ENCODE results near the gene C19orf38. TPM values are rescaled to one million over a fixed set of nuclear protein-coding genes. Genes with fewer than 3 reads are reported as not detected.
"Not testable (repeated sequence)": the region's sequence is repeated elsewhere in the genome, so short reads cannot be mapped to it uniquely, and the experiment has no call there.

Gene C19orf38
- total and polyA plus RNA-seq, 4 experiments from 2014 or later, result 0.21 to 0.49 (median 0.36) TPM; not detected in 1

- ChIA-PET CTCF (ENCODE audit: partially characterized antibody) (interaction anchor here (0.6 to 6.5 kb wide), 11 partner anchors 8 to 155 kb away, joined by 3 to 30 read pairs (median 4); partner anchors contain the start of genes DNM2 and TMED1), POLR2A (ENCODE audit: partially characterized antibody) (interaction anchor here (0.5 to 2.4 kb wide), 6 partner anchors 8 to 199 kb away, joined by 3 to 10 read pairs (median 3); partner anchors contain the start of genes DNM2 and TMED1)
- H3K27ac ChIP-seq (ENCODE audit: low read depth, low read length), result peak overlapping the region; percentile 47
- H3K27me3 ChIP-seq (ENCODE audit: insufficient read depth, low read length), result no peaks in the 10 kb centered on the region
- DNase-seq, result peak in 1 of 5 donors; percentile 51
- H3K36me3 Mint-ChIP-seq, result peaks cover 0 to 4% of the 10 kb centered on the region in 2 donors
- peak overlapping the region; percentile 69 to 94 (median 88) for H3K27ac Mint-ChIP-seq
- peak overlapping the region; percentile 47 to 55 for H3K4me3 ChIP-seq (ENCODE audit: low read length in 2 of 2)
- no peaks in the 10 kb centered on the region for H3K36me3 ChIP-seq (ENCODE audit: insufficient read depth, low read length)
- peaks cover 8 to 28% (median 18%) of the 10 kb centered on the region in 4 donors for H3K4me1 Mint-ChIP-seq
- H3K9me3 Mint-ChIP-seq, result peaks cover 0 to 7% (median 0%) of the 10 kb centered on the region in 8 donors
- H3K4me3 Mint-ChIP-seq, result peak overlapping the region; percentile 81 to 94 (median 86)
- H3K4me1 ChIP-seq (ENCODE audit: insufficient read depth, low read length), result peaks cover 23% of the 10 kb centered on the region
- intact Hi-C loops (cut with micrococcal nuclease), result loop anchor here (5.0 kb wide), 1 partner anchor 305 kb away; the partner anchor contains the start of genes CDKN2D and KRI1
- H3K9me3 ChIP-seq (ENCODE audit: control insufficient read depth in 1 of 2, low read length in 2 of 2), result no peaks in the 10 kb centered on the region
- H3K27me3 Mint-ChIP-seq, result no peaks in the 10 kb centered on the region
Measured at GRCh38 chr19:10872546-10873107, 24.4 kb downstream of the C19orf38 start.

GRCh38 chr19:10874024-10874423 is 25.8 kb downstream of the C19orf38 start:
- H3K4me3 ChIP-seq (ENCODE audit: low read length in 2 of 2), result no peak overlapping the region
- Mint-ChIP-seq H3K27ac (peak overlapping the region in 3 of 7 donors; percentile 41 to 70 (median 70)), H3K4me1 (peaks cover 12 to 40% (median 26%) of the 10 kb centered on the region in 4 donors), H3K27me3 (no peaks in the 10 kb centered on the region), H3K36me3 (peaks cover 0 to 4% of the 10 kb centered on the region in 2 donors), H3K4me3 (peak overlapping the region in 7 of 8 donors; percentile 31 to 66 (median 53)), H3K9me3 (peaks cover 0 to 7% (median 0%) of the 10 kb centered on the region in 8 donors)
- H3K4me1 ChIP-seq (ENCODE audit: insufficient read depth, low read length), result peaks cover 25% of the 10 kb centered on the region
- intact Hi-C loops (cut with micrococcal nuclease), result loop anchor here (5.0 kb wide), 1 partner anchor 307 kb away; the partner anchor contains the start of genes CDKN2D and KRI1
- H3K36me3 ChIP-seq (ENCODE audit: insufficient read depth, low read length), result no peaks in the 10 kb centered on the region
- DNase-seq, result no peak
- ChIA-PET POLR2A (ENCODE audit: partially characterized antibody) (interaction anchor here (2.4 kb wide), 1 partner anchor 157 kb away, joined by 10 read pairs; the partner anchor contains the start of gene DNM2), CTCF (ENCODE audit: partially characterized antibody) (interaction anchor here (6.5 kb wide), 1 partner anchor 10 kb away, joined by 30 read pairs; no protein-coding TSS in a partner anchor)
- no peaks in the 10 kb centered on the region for H3K9me3 ChIP-seq (ENCODE audit: control insufficient read depth in 1 of 2, low read length in 2 of 2)
- H3K27me3 ChIP-seq (ENCODE audit: insufficient read depth, low read length), result no peaks in the 10 kb centered on the region
- no peak overlapping the region for H3K27ac ChIP-seq (ENCODE audit: low read depth, low read length)

- H3K4me3 ChIP-seq (ENCODE audit: low read length in 2 of 2), result no peak overlapping the region
- ChIA-PET POLR2A (ENCODE audit: partially characterized antibody) (no interaction called here), CTCF (ENCODE audit: partially characterized antibody) (interaction anchor here (1.2 to 6.5 kb wide), 2 partner anchors 12 to 66 kb away, joined by 3 to 30 read pairs; no protein-coding TSS in a partner anchor)
- peak overlapping the region in 1 of 8 donors; percentile 25 for H3K4me3 Mint-ChIP-seq
- no peaks in the 10 kb centered on the region for H3K27me3 ChIP-seq (ENCODE audit: insufficient read depth, low read length)
- peaks cover 29% of the 10 kb centered on the region for H3K4me1 ChIP-seq (ENCODE audit: insufficient read depth, low read length)
- H3K27me3 Mint-ChIP-seq, result no peaks in the 10 kb centered on the region
- intact Hi-C loops (cut with micrococcal nuclease), result no loop called here
- H3K9me3 Mint-ChIP-seq, result peaks cover 0 to 7% (median 0%) of the 10 kb centered on the region in 8 donors
- H3K36me3 ChIP-seq (ENCODE audit: insufficient read depth, low read length), result no peaks in the 10 kb centered on the region
- H3K4me1 Mint-ChIP-seq, result peaks cover 14 to 40% (median 28%) of the 10 kb centered on the region in 4 donors
- peak overlapping the region in 1 of 7 donors; percentile 19 for H3K27ac Mint-ChIP-seq
- DNase-seq, result no peak
- H3K36me3 Mint-ChIP-seq, result peaks cover 0 to 4% of the 10 kb centered on the region in 2 donors
- no peaks in the 10 kb centered on the region for H3K9me3 ChIP-seq (ENCODE audit: control insufficient read depth in 1 of 2, low read length in 2 of 2)
- no peak overlapping the region for H3K27ac ChIP-seq (ENCODE audit: low read depth, low read length)
Measured at GRCh38 chr19:10876459-10877240, 28.4 kb downstream of the C19orf38 start.

GRCh38 chr19:10877608-10878007 is 29.4 kb downstream of the C19orf38 start:
- H3K27ac ChIP-seq (ENCODE audit: low read depth, low read length); intact Hi-C loops (cut with micrococcal nuclease); H3K4me3 ChIP-seq (ENCODE audit: low read length in 2 of 2); H3K27me3 ChIP-seq (ENCODE audit: insufficient read depth, low read length); H3K36me3 Mint-ChIP-seq; POLR2A ChIA-PET (ENCODE audit: partially characterized antibody); H3K4me3 Mint-ChIP-seq; DNase-seq; H3K36me3 ChIP-seq (ENCODE audit: insufficient read depth, low read length); H3K9me3 ChIP-seq (ENCODE audit: control insufficient read depth in 1 of 2, low read length in 2 of 2); H3K9me3 Mint-ChIP-seq; H3K27me3 Mint-ChIP-seq: not testable (repeated sequence)
- Mint-ChIP-seq H3K27ac (peak overlapping the region in 2 of 7 donors; percentile 52 to 59), H3K4me1 (peaks cover 12 to 36% (median 25%) of the 10 kb centered on the region in 4 donors)
- CTCF ChIA-PET (ENCODE audit: partially characterized antibody), result interaction anchor here (1.2 to 6.5 kb wide), 2 partner anchors 13 to 65 kb away, joined by 3 to 30 read pairs; no protein-coding TSS in a partner anchor
- peaks cover 22% of the 10 kb centered on the region for H3K4me1 ChIP-seq (ENCODE audit: insufficient read depth, low read length)

- H3K4me1 ChIP-seq (ENCODE audit: insufficient read depth, low read length), result peaks cover 16% of the 10 kb centered on the region
- peak overlapping the region in 3 of 7 donors; percentile 36 to 71 (median 59) for H3K27ac Mint-ChIP-seq
- CTCF ChIA-PET (ENCODE audit: partially characterized antibody), result interaction anchor here (1.3 to 6.5 kb wide), 2 partner anchors 14 kb away, joined by 6 to 30 read pairs; no protein-coding TSS in a partner anchor
- no peaks in the 10 kb centered on the region for H3K27me3 Mint-ChIP-seq
- no peaks in the 10 kb centered on the region for H3K27me3 ChIP-seq (ENCODE audit: insufficient read depth, low read length)
- H3K4me3 Mint-ChIP-seq, result no peak overlapping the region
- no peaks in the 10 kb centered on the region for H3K36me3 Mint-ChIP-seq
- no peak overlapping the region for H3K4me3 ChIP-seq (ENCODE audit: low read length in 2 of 2)
- H3K4me1 Mint-ChIP-seq, result peaks cover 8 to 31% (median 22%) of the 10 kb centered on the region in 4 donors
- no peaks in the 10 kb centered on the region for H3K36me3 ChIP-seq (ENCODE audit: insufficient read depth, low read length)
- no peak overlapping the region for H3K27ac ChIP-seq (ENCODE audit: low read depth, low read length)
- peaks cover 0 to 1% (median 0%) of the 10 kb centered on the region in 8 donors for H3K9me3 Mint-ChIP-seq
- H3K9me3 ChIP-seq (ENCODE audit: control insufficient read depth in 1 of 2, low read length in 2 of 2), result no peaks in the 10 kb centered on the region
- intact Hi-C loops (cut with micrococcal nuclease), result no loop called here
- DNase-seq, result no peak
- POLR2A ChIA-PET (ENCODE audit: partially characterized antibody), result no interaction called here
Measured at GRCh38 chr19:10878253-10878652, 30.0 kb downstream of the C19orf38 start.

- Mint-ChIP-seq H3K27me3 (no peaks in the 10 kb centered on the region), H3K36me3 (no peaks in the 10 kb centered on the region), H3K4me1 (peaks cover 8 to 22% (median 18%) of the 10 kb centered on the region in 4 donors), H3K27ac (no peak overlapping the region), H3K9me3 (no peaks in the 10 kb centered on the region), H3K4me3 (no peak overlapping the region)
- intact Hi-C loops (cut with micrococcal nuclease), result no loop called here
- Histone ChIP-seq H3K4me3 (ENCODE audit: low read length in 2 of 2) (no peak overlapping the region), H3K4me1 (ENCODE audit: insufficient read depth, low read length) (peaks cover 14% of the 10 kb centered on the region), H3K9me3 (ENCODE audit: control insufficient read depth in 1 of 2, low read length in 2 of 2) (no peaks in the 10 kb centered on the region), H3K27ac (ENCODE audit: low read depth, low read length) (no peak overlapping the region), H3K27me3 (ENCODE audit: insufficient read depth, low read length) (no peaks in the 10 kb centered on the region), H3K36me3 (ENCODE audit: insufficient read depth, low read length) (no peaks in the 10 kb centered on the region)
- POLR2A ChIA-PET (ENCODE audit: partially characterized antibody), result no interaction called here
- CTCF ChIA-PET (ENCODE audit: partially characterized antibody), result interaction anchor here (0.7 to 1.7 kb wide), 2 partner anchors 9 to 11 kb away, joined by 3 to 6 read pairs; no protein-coding TSS in a partner anchor
- no peak for DNase-seq
Measured at GRCh38 chr19:10881403-10882107, 33.3 kb downstream of the C19orf38 start.

All from CD4-positive, alpha-beta memory T cell (primary cell).